ENCODE data around the gene E2F2.
"Not testable (repeated sequence)": the region's sequence is repeated elsewhere in the genome, so short reads cannot be mapped to it uniquely, and the experiment has no call there.

E2F2 gene

GRCh38 chr1:23546897-23547584, 16.0 kb upstream of the E2F2 start:
- no peak for DNase-seq (ENCODE audit: low spot score)

DNA sequence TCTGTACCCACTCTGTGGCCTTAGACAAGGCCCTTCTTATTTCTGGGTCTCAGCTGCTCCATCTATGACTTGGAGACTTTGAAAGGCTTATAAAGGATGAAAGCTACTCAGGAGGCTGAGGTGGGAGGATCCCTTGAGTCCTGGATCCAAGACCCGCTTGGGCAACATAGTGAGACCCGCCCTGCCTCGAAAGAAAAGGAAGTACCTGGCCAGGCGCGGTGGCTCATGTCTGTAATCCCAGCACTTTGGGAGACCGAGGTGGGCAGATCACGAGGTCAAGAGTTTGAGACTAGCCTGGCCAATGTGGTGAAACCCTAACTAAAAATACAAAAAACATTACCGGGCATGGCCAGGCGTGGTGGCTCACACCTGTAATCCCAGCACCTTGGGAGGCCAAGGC, 14.8 kb upstream of the E2F2 start:
- DNase-seq (ENCODE audit: low spot score): no peak

- DNase-seq (ENCODE audit: low spot score): peak; percentile 80
Observed at GRCh38 chr1:23544444-23545389, 13.7 kb upstream of the E2F2 start.

DNA sequence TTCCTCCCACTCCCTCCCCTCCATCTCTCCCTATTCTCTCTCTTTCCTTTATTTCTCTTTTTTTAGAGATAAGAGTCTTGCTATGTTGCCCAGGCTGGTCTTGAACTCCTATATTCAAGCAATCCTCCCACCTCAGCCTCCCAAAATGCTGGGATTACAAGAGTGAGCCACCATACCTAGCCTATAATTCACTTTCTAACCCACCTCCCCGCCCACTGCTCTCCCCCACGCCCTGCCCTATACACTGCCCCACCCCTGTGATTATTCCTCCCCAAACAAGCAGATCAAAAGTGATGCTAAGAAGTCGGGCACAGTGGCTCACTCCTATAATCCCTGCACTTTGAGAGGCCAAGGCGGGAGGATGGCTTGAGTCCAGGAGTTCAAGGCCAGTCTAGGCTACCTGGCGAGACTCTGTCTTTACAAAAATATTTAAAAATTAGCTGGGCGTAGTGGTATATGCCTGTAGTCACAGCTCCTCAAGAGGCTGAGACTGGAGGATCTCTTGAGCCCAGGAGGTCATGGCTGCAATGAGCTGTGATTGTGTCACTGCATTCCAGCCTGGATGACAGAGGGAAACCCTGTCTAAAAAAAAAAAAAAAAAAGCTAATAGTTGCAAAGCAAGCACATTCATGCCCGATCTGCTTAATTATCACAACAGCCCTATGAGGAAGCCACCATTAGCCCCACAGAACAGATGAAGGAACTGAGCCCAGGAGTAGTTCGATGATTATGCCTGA, 12.8 kb upstream of the E2F2 start:
- DNase-seq (ENCODE audit: low spot score): no peak

- not testable (repeated sequence) for DNase-seq (ENCODE audit: low spot score)
Observed at GRCh38 chr1:23542940-23543339, 11.9 kb upstream of the E2F2 start.

- DNase-seq (ENCODE audit: low spot score): peak; percentile 94
Observed at GRCh38 chr1:23539698-23540266, 8.7 kb upstream of the E2F2 start.

DNA sequence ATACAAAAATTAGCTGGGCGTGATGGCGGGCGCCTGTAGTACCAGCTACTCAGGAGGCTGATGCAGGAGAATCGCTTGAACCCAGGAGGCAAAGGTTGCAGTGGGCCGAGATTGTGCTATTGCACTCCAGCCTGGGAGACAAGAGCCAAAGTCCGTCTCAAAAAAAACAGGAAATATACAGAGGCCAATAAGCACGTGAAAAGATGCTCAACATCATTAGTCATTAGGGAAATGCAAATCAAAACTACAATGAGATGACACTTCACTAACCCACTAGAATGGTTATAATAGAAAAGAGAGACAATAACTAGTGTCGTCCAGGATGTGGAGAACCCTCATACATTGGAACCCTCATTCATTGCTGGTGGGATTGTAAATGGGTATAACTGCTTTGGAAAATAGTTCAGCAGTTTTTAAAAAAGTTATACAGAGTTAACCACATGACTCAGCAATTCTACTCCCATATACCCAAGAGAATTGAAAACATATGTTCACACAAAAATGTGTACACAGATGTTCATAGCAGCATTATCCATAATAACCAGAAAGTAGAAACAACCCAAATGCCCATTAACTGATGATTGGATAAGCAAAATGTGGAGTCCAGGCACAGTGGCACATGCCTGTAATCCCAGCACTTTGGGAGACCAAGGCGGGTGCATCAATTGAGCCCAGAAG, 6.4 kb upstream of the E2F2 start:
- no peak for DNase-seq (ENCODE audit: low spot score)

GRCh38 chr1:23533246-23534023, 2.4 kb upstream of the E2F2 start:
- DNase-seq (ENCODE audit: low spot score): no peak

GRCh38 chr1:23531562-23532094, 595 bp upstream of the E2F2 start:
- DNase-seq (ENCODE audit: low spot score): no peak

GRCh38 chr1:23530087-23530746, 816 bp downstream of the E2F2 start:
- DNase-seq (ENCODE audit: low spot score): no peak

DNA sequence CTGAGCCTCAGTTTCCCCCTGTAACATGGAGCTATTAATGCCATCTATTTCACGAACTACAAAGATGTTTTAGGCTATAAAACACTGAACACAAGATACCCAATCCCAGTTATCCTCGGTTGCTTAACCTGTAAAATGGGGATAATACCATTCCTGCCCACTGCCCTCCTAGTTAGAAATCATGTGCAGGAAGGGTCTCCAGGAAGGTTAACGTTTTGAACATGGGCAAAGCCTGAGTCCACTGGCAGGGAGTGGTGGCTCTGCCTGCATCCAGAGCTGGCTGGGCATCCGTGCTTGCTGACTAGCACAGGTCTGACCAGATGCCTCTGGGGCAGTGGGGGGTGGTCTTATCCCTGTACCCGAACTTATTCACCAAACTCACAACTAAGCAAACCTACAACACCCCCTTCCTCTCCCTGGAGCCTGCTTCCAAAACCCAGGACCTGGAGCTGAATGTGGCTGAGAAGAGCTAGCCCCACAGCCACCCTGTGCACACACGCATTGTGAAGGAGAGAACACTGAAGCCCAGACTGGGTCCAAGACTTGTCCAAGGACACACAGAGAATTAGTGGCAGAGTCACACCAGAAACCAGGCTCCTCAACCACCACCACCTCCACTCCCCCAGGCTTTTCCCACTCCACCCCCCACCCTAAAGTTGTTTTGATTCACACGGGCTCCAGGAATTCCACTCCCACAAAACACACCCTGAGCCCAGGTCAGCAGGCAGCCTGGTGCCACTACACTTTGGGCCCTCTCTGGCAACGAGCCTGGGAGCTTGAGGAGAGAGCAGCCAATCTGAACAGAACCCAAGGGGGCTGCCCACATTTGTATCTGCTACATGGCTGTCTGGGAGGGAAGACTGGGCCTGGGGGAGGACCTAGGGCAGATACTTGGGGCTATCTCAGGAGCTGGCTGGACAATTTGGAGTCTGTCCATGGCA, 1.6 kb downstream of the E2F2 start:
- no peak for DNase-seq (ENCODE audit: low spot score)

- no peak for DNase-seq (ENCODE audit: low spot score)
Observed at GRCh38 chr1:23528250-23528978, 2.6 kb downstream of the E2F2 start.

GRCh38 chr1:23527900-23528249, 3.2 kb downstream of the E2F2 start:
- DNase-seq (ENCODE audit: low spot score): no peak

GRCh38 chr1:23527366-23527765, 3.7 kb downstream of the E2F2 start:
- no peak for DNase-seq (ENCODE audit: low spot score)

GRCh38 chr1:23526329-23527041, 4.5 kb downstream of the E2F2 start:
- no peak for DNase-seq (ENCODE audit: low spot score)

DNA sequence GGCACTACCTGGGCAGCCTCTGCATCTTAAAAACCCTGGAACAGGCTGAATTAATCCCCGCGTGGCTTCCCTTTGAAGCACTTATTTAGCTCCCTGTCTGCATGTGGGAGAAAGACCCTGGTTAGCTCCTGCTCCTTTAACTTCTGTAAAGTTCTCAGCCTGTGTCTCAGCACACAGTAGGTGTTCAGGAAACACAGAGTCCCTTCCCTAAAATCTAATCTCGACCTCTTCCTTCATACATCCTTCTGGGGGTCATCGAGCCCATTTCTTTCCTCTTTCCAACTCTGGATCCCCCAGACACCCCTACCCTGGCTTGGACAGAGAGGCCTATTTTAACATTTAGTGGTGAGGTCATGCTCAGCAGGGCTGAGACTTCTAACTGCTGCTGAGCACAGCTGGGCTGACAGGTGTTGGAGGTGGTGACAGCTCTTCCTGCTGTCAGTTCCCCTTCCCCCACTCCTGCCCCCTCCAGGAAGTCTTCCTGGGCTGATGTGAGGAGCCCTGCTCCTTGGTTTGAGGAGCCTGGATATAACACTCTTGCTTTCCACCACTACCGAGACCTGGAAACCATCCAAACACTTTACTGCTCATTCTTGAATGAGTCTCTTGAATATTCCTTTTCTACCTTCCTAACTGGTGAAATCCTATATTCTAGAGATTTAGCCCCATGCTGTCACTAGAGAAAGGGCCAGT, 5.3 kb downstream of the E2F2 start:
- no peak for DNase-seq (ENCODE audit: low spot score)

All from SK-N-DZ (cell line).